IPS-NIHi7 (cell line): ENCODE data around the gene TMEM184A.
A peak's percentile ranks its signal among the peaks of the same experiment; 100 is the strongest.

Experiments used
- DNase-seq: peaks from one replicate; pipeline ENCODE4 v3.0.0; 2012; ENCODE audit warnings: mixed read lengths; ENCODE audit errors: extremely low spot score

TMEM184A gene

DNA sequence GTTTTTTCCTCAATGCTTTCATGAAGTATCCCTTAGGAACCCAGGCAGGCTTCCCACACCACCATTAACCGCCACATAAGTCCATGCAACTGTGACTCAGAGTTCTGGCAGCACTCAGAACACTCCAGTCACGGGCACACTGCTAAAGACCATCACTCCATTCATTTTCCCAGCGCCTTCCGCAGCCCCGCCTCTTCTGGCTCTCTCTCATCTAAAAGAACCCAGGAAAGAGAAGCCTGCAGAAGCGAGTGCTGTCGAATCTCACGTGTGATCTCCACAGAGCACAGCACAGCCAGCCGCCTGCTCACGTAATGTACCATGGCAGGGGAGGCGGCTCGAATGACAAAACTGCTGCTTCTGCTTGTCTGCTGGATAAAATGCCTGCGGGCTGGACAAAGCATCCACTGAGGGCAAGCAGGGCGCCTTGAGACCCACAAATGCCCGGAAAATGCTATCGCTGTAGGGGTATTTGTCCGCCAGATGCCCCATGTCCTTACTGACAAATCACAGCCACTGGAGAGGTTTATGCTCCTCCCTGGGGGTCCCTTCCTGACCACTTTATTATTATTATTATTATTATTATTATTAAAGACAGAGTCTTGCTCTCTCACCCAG lies 12.0 kb upstream of the TMEM184A start:
- no peak for DNase-seq

DNA sequence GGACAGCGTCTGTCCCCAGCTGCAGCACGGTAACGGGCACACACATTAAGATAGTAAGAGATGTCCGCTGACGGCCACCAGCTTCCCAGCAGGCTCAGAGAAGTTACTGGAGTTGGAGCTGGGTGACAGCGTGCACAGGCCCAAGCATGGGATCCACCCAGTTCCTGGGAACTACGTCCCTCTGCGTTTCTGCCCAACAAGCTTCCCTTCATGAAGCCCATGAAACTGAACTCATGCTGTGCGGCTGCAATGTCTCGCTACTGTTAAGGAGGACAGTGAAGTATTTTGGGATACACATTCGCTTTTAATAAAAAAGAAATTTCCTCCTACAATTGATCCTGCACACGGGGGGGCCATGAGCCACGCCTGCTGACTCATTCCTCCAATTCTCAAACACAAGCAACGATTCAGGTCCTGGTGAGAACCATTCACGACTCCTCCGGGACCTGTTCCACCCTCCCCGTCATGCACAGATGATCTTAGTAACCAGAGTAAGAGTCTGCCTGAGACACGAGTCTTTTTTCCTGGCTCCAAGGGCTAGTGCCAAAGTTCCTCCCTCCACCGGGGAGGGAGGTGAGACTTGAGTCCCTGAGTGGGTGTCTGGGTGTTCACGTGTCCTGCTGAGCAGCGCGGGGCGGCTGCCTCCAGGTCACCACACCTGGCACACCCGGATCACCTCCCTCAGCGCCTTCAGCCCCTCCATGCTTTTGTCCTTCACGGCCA lies 11.2 kb upstream of the TMEM184A start:
- DNase-seq = no peak

DNA sequence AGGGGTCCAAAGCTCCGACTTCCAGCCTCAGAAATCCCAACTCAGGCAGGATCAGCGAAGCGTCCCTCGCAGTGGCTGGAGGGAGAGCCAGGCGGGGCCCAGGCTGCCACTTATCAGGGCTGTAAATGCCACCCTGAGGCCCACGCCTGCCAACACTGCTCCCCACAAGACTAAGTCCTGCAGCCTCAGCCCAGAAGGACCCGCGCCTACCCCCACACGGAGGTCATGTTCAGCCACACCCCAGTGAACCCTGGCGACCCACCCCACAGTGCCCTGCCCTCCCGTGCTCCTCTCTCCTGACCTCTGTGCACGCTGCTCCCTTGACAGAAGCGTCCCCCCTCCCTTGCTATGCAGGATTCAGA lies 10.7 kb upstream of the TMEM184A start:
- no peak for DNase-seq

DNA sequence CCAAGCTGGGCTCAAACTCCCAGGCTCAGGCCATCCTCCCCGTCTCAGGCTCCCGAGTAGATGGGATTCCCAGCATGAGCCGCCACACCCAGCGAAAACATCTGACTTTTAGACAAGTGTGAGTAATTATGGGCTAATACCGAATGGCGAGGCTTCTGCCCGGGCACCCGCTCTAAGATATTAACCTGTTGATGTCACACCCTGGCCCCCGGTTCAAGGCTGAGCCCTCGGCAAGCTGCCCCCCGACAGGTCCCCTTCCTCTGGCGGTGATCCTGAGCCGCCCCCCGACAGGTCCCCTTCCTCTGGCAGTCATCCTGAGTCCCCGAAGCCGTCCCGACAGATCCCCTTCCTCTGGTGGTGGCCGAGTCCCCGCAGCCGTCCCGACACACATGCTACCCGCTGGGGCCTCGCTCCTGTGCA lies 8.6 kb upstream of the TMEM184A start:
- no peak for DNase-seq

GRCh38 chr7:1563981-1564602 lies 8.1 kb upstream of the TMEM184A start:
- DNase-seq = no peak

GRCh38 chr7:1562597-1563051 lies 6.6 kb upstream of the TMEM184A start:
- DNase-seq = no peak

- no peak for DNase-seq
These were observed 6.1 kb upstream of the TMEM184A start for GRCh38 chr7:1562116-1562515.

- DNase-seq = no peak
These were observed 5.3 kb upstream of the TMEM184A start for GRCh38 chr7:1561036-1561940.

DNA sequence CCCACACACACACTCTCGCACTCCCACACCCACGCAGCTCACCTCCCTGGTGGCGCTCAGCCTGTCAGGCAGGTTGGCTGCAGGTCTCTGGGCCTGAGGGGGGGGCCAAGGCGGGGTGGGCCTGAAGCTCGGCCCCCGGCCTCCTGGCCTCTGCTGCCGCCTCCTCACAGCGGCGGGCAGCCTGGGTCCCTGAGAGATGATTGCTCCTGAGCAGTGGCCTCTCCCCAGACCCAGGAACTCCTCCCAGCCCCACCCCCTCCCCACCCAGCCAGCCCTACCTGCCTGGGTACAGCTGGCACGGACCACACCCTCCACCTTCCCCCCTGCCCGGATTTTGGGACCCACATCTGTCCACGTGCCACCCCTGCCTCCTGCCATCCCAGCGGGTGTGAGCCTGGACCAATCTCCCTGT lies 4.6 kb upstream of the TMEM184A start:
- DNase-seq = no peak

DNA sequence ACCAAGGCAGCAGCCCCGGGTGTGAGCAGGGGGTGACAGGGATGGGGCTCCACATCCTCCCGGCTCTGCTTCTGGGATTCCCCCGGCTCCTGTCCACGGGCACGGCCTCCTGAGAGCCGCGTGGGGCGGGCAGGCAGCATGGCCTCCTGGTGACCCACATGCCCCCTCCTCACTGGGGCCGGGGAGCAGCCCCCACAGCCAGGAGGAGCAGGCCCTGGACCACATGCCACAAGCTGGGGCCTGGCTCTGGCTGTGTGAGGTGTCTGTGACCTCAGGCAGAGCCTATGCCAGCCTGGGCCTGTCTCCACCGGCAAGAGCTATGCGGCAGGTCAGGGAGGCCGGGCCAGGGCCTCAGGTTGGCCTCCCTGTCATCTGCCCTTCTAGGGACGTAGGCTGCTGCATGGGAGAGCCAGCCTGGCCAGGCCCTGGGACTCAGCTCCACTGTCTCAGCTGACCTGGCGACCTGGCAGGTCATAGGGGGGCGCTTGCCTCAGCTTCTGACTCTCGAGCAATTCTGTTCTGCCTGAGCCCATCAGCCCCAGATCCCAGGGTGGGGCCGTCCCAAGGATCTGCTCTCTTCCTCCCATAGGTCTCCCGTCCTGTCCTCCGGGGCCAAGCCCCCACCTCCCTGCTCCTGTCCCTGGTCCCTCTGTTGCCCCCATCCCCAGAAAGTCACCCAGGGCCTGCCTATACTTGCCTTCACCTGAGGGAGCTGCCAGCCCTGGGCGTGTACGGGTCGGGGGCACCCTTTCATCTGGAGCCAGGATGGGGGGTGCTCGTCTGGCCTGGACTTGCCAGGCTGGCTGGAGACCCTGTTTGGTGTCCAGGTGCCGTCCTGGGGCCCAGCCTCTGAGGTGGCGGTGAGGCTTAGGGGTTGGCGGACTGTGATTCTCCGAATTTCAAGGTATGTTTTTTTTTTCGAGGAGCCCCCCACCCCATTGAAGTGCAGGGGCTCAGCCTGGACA lies 3.9 kb upstream of the TMEM184A start:
- DNase-seq = no peak

DNA sequence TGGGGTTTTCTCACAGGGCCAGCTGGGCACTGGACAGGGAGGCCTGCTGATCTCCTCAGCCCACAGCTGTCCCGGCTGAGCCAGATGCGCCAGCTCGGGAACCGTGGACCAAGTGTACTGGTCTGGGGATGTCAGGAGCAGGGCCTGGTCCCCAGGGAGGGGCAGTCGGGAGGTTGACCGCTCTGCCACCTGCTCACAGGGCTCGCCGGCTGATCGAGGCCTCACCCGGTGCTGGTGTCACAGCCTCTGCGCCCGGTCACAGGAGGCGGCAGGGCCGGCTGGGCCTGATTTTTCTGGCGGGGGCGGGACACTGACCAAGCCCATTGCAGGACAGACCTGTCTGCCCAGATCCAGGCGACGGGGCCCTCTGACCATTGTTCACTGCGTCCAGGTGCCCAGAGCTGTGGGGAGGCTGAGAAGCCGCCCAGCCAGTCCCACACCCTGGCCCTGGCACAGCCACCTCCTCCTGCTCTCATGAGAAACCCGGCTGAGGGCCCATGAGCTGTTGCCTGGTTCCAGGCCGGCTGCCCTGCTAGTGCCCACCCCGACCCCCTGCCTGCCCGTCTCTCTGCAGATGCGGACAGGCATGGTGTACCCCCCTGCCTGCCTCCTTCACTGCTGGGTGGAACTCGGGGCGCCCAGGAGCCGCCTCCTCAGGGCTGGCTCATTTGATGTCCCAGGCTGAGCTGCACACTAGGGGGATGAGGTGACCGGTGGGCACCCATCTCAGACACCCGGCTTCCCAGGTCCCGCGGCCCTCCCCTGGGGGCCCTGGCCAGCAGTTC lies 3.0 kb upstream of the TMEM184A start:
- DNase-seq = no peak

GRCh38 chr7:1558181-1558811 lies 2.3 kb upstream of the TMEM184A start:
- peak; percentile 55 for DNase-seq

DNA sequence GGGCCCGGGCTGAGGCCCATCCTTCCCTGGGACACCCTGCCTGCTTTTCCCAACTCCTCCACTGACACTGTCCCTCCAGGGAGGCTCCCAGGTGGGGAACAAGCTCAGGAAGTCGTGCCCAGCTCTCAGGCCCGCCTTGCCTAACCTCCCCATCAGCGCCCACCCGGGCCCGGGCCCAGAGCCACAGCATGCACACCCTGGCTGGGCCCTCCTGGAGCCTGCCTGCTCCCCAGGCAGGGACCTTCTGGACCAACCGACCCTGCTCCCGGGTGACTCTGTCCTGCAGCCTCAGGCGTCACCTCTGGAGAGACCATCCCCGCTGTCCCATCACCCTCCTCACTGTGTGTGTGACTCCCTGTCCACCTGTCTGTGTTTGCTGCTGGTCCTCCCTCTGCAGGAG lies 1.8 kb upstream of the TMEM184A start:
- DNase-seq = no peak

GRCh38 chr7:1557006-1557405 lies 1.0 kb upstream of the TMEM184A start:
- no peak for DNase-seq

DNA sequence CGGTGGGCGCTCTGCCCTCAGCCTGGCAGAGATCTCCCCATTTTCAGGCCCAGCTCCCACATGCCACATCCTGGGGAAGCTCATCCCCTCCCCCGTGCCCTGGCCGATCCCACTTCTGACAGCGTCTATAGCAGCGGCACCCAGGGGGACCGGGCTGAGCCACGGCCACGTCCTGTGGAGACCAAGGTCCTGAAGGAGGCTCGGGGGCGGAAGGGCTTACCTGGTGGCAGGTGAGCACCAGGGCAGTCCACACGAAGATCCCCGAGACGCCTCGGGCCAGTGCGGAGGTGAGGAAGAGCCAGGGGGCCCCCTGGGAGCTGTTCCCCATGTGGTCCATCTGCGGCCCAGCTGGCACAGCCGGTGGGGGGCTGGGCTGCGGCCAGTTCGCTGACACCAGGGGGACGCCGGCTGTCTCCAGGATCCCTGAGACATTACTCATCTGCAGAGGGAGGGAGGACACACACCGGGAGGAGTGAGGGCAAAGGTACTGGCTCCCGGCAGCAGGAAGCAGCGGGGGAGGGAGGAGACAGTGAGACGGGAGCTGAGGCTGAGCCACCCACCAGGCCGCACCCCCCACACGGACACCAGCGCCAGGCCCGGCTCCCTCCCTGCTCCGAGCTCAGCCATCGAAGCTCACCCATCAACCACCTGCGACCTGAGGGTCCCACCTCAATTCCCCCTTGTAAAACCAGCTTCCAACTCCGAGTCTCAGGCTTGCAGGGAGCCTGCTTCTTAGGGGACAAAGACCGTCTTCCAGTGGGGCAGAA lies 776 bp downstream of the TMEM184A start:
- DNase-seq = peak; percentile 89

DNA sequence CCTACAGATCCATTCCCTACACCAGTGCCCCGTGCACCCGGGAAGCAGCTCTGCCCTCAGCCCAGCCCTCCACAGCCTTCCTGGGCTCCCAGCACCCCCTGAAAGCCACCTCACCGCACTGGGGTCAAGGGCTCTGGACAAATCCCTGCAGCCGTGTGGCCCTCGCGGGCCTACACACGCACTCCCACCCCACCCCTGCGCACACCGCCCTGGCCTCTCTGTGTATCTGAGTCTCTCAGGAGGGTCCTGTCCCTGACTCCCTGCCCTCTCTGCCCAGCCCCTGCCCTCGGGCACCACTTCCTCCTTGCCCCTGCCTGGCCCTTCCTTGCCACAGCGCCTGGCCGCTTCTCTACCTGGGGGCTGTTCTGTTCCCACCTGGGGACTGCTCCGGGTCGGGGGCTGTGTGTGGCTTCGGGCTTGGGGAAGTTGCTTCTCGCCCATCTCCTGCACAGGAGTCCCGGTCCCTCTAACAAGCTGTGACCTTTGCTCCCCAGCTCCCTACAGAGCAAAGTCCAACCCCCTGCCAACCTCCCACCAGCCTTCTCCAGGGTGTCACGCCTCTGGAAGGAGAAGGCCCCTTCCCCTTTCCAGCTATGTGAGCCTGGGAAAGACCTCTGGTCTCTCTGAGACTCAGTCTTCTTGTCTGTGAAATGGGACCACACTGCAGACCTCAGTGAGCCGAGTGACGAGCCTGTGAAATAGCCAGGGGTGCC lies 1.5 kb downstream of the TMEM184A start:
- DNase-seq = no peak

GRCh38 chr7:1553512-1554210 lies 2.3 kb downstream of the TMEM184A start:
- no peak for DNase-seq

DNA sequence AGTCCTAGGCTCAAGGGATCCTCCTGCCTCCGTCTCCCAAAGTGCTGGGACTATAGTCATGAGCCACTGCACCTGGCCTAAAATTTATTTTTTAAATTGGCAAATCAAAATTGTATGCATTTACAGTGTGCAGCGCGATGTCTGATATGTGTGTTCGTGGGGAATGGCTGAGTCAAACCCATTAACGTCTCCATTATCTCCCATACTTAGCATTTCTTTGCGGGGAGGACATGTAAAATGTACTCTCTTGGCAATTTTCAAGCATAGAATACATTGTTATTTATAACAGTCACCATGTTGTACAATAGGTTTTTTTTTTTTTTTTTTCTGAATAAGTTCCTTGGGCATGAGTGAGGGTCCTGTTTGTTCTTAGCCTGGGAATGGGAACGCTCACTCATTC lies 3.8 kb downstream of the TMEM184A start:
- no peak for DNase-seq
